Stimulated activated CD8-positive, alpha-beta memory T cell treated with anti-CD3 and anti-CD28 coated beads, Interleukin-7, amount 100 ng/mL, for 48 hours (primary cell): Measurements from ENCODE around the gene MRO.
"Not testable (repeated sequence)": the region's sequence is repeated elsewhere in the genome, so short reads cannot be mapped to it uniquely, and the experiment has no call there.

Experiments
- DNase-seq, 2 donors: peaks; one replicate each; pipeline ENCODE4 v3.0.0-alpha.2; 2020; ENCODE audit warnings: low read depth in 1 of 2; ENCODE audit errors: extremely low read depth in 1 of 2

MRO gene

DNA sequence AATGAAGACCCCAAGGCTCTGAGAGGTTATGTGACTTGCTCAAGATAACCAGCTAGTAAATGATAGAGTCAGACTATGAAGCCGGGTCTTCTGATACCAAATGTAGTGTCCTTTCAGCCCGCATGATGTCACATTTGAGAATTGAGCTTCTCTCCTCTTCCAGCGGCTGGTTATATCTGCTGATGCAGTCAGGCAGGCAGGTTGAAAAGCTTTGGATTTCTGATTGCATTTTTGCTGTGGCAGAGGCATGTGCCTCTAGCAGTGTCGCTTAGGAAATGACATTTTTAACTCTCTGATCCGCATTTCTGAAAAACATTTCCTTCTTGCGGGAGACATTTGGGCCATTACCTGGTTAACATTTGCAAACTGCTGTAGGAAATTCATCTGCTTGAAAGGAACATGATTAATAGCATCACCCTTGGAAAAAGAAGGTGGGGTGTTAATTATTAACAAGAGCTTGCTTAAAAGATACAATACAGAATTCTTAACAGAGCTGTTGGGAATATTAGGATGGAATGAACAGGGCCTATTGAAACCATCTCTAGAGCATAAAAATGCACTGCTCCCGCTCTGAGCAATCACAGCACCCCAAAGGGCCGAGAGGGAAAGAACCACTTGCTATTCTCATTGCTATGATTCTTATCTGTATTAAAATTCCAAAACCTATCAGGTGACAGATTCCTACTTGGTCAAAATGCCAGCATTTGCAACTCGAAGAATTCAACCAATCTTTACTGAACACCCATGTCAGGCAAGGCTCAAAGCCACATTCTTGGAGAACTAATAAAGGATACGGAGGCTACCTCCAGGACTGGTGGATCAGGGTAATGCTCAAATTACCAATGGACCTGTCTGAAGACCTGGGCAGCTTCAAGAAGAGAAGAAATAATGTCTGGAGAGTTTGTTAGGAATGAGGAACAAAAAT is 25.9 kb downstream of the MRO start:
- DNase-seq: no peak

DNA sequence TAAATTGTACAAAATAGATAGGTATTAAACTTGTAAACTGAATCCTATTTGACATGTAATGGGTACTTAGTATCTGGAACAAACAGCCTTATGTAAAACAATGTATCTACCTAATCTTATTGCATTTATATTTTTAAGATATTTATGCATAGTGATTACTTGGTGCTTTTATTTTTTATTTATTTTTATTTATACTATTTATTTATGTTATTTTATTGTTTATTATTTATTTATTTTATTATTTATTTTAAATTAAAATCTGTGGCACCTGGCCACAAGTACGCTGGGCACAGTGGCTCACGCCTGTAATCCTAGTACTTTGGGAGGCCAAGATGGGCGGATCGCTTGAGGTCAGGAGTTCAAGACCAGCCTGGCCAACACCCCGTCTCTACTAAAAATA is 26.9 kb downstream of the MRO start:
- DNase-seq: no peak

DNA sequence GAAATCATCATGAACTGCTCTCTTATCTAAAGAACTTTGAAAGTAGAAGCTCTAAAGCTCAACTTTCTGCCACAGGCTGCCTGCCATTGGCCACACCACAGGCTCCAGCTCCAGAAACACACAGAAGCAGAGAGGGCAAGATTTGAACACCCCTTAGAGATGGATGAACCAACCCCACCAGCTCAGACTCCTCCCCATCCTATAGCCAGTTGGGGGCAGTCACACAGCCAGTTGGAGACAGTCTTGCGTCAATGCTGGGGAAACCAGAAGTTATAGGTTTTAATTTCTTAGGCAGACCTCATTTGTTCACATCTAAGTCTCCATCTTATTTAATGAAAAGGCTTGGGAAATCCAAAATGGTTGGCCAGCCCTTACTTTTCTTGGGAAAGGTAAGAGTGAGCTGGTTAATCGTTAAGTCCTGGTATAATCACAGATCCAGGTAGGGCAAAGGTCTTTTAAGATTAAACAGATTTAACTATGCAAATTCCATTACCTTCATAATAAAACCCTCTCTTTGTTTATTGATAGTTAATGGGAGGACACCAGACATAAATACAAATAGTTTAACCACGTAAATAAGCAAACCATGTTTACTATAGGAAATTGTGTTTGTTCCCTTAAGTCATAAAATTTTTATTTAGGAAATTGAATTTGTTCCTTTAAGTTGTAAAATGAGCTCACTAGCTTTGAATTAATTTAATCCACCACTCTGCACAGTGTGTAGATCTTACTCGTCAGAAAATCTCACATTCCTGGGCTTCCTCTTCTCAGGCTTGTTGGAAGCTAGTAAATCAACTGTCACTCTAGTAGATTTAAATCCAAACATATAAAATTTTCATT is 28.0 kb downstream of the MRO start:
- DNase-seq: no peak

DNA sequence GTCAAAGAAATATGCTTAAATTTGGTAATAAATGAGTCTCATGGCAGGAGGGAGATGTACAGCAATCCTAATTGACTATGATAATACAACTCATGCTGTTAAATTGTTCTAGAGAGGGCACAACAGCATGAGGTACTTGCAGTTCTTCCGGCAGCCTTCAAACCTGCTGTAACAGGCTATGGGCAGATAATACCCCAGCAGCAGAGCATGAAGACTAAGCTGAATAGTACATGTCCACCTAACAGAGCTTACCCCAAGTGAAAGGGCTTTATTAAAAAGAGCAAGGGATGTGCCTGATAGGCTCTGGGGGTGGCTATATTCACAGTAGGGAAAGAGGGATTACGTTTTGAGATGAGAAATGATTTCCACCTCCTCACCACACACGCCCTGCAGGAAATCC is 28.9 kb downstream of the MRO start:
- DNase-seq: no peak

DNA sequence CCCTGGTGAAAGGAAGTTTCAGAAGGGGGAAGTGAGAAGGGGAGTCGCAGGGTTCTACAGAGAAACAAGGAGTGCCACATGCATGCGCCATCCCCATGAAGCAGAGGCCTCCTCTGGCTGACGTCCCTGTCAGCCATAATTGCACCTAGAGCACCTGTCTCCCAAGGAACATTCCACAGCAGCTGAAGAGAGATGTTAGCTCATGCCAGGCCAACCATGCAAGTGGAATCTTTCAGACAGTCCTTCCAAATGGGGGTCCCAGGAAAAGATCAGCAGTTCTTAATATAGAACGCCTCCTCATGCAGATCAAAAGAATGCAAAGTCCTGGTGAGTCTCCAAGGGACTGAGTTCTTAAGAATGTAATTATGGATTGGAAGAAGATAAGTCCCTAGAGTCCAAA is 29.6 kb downstream of the MRO start:
- DNase-seq: no peak

DNA sequence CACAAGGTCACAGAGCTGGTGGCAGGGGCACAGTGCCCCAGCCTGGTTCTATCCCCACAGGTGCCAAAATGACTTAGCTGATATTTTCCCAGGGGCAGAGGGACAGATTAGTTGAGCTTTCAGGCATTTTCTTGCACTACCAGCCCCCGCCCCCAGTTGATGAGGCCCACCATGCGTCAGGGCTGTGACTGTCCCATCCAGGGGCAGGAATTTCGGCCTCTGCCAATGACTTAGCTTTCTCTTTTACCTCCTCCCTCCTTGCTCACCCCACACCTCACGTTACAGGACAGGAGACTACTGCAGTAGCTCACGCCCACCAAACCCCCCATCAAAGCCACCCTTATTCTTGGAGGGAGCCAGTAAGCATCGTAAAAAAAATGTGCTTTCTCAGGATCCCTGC is 31.5 kb downstream of the MRO start:
- no peak for DNase-seq

DNA sequence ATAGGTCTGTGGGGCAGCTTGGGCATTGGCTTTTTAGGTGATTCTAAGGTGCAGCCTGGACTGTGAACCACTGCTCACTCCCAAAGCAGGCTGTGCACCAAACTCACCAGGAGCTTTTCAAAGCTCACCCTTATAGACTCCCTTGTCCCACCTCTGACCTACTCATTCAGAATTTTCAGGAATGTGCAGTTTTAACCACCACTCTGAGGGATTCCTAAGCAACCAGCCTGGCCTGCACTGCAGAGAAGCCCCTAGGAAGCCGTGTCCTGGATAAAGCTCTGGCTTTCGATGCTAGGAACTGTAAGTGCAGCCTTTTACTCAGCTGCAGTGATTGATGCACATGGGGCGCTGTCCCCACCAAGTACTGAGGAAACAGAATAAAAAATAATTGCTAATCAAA is 33.0 kb downstream of the MRO start:
- DNase-seq: no peak

DNA sequence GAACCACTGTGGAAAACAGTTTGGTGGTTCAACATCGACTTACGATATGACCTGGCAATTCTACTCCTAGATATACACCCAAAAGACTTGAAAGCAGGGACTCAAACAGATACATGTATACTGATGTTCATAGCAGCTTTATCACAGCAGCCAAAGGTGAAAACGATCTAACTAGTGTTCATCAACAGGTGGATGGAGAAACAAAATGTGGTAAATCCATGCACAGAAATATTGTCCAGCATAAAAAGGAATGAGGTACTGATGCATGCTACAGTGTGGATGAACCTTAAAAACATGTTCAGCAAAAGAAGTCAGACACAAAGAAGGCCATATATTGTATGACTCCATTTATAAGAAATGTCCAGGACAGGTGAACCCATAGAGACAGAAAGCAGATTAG is 36.3 kb downstream of the MRO start:
- no peak for DNase-seq

DNA sequence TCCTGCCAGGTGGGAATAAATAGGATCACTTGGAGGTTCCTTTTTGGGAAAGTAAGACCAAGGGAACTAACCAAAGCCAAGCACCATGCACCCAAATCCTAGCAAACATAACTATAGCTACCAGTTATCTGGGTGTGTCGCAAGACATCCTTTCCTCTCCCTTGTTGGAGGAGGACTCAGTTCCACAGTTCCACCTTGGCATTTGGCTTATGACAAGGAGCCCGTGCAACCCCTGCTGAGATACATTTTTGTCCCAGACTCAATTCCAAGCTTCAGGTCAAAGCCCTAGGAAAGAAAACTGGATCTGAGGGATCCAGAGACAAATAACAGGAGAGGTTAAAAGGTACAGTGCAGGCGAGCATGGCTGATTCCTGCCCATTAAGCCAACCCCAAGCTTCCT is 40.8 kb downstream of the MRO start:
- not testable (repeated sequence) for DNase-seq

DNA sequence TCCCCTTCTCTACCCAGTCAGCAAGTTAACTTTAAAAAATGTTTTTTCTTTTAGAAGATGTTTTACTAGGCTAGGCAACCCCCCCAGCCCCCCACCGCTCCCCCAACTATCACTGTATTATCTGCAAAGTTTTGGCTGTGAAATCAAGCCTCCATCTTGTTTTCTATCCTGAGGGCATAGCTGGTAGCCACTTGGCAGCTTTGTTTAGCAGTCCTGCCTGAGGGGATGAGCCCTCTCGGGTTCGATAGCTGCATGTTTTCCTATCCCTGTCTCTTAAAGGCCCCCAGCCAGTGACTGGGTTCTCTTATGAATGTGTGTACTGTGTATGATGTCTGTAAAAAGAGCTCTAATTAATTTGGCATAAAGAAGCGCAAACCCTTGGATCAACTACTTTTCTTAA is 43.4 kb downstream of the MRO start:
- no peak for DNase-seq

DNA sequence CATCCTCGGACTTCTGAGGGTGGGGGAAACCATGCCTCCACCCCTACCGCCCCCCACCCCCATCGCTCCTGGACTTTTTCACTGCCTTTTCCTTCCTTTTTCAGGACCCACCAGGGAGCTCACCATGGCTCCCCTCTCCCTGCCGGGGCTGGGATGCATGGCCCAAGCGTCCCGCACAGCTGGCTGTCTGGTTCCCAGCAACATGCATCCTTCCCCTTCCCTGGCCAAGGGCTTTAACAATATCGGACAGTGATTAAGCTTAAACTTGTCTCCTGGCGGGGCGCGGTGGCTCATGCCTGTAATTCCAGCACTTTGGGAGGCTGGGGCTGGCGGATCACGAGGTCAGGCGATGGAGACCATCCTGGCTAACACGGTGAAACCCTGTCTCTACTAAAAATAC is 44.1 kb downstream of the MRO start:
- no peak for DNase-seq

DNA sequence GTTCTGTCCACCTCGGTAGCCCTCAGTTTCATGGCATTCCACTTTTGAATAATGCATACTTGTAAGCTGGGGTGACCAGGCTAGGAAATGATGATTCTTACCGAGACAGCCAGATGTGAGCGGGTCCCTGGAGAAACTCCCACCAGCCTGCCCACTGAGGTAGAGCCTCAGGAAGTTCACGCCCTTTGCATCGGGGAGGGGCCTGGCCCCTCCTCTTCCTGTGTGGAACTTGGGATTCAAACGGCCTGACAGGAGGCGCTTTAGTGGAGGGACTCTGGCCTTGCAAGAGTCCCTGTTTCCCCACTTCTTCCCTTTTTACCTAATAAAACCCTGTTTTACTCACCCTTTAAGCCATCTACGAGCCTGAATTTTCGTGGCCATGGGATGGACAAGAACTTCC is 44.6 kb downstream of the MRO start:
- no peak for DNase-seq

DNA sequence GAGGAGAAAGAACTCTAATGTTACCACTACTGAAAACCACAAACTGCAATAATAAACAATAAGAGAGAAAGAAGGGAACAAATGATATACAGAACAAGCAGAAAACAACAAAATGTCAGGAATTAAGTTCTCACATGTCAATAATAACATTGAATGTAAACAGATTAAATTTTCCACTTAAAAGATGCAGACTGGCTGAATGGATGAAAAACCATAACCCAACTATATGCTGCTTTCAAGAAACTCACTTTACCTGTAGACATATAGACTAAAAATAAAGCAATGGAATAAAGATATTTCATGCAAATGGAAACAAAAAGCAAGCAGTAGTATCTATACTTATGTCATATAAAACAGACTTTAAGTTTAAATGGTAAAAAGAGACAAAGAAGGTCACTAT is 50.4 kb downstream of the MRO start:
- no peak for DNase-seq

DNA sequence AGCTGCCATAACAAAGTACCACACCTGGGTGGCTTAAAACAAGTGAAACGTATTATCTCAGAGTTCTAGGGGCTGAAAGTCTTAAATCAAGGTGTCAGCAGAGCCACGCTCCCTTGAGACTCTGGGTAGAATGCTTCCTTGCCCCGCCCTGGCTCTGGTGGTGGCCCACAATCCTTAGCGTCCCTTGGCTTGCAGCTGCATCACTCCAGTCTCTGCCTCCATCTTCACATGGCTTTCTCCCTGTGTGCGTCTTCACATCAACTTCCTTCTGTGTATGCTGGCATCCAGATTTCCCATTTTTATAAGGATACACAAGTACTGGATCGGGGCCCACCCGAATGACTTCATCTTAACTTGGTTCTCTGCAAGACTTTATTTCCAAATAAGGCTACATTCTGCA is 62.5 kb downstream of the MRO start:
- DNase-seq: no peak

DNA sequence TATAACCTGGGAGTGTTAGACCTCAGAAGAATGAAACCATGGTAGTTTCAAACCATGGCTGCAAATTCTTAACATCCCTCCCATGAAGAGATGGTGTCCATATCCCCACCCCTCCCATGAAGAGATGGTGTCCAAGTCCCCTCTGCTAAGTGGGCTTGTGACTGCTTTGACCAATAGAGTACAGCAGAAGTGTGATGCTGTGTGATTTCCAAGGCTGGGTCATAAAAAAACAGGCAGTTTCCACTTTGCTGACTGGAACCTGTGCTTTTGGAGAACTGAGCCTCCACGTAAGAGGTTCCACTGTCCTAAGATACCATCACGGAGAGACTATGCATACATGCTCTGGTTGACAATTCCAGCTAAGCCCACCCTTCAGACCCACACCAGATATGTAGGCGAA is 65.5 kb downstream of the MRO start:
- DNase-seq: no peak

DNA sequence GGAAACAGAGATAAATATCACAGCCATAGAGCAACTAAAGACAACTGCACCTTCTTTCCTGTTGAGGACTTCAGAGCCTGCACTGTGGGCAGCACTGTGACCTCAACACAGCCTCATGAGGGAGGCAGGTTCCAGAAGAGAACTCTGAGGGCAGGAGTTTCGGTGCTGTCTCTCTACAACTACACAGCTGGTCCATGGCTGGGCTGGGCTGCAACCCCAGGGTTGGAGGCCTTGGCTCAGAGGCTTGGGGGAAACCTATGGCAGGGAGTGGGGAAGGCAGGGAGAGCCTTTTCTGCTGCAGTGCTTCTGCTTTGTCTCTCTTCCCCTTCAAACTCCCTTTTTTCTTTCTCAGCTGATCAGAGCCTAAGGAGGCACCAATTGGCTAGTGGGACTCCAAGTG is 66.5 kb downstream of the MRO start:
- no peak for DNase-seq

DNA sequence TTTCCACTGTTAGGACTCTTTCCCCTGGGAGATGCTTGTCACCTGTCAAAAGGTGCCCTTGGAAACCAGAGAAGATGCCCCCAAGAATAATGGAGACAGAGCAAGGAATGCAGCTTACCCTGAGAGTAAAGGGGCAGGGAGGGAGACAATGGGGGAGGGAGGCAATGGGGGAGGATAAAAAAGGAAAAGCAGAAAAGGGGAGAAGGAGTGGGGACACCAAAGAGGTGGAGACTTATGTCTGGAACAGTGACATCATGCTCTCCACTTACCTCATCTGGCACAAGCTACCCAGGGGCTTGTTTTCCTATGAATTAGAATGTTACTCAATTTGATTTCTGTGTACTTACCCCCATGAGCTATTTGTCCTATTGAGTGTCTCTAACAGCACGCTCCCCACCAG is 67.9 kb downstream of the MRO start:
- no peak for DNase-seq

DNA sequence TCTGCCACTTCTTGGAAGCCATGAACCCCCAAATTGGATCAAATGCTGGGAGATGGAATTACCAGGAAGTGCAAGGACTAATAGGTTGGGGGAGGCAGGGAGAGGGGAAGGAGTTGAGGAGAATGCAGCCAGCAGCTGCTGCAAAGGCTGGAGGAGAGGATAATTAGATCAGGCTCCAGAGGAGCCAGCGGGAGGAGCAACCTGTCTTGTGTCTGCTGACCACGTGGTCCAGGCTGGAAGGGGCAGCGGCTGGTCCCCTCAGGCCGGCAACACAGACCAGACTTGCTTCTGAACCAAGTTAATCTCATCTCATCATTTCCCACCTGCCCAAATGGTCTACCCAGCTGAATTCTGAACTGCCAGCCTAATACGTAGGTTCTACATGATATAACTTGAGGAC is 68.3 kb downstream of the MRO start:
- no peak for DNase-seq

DNA sequence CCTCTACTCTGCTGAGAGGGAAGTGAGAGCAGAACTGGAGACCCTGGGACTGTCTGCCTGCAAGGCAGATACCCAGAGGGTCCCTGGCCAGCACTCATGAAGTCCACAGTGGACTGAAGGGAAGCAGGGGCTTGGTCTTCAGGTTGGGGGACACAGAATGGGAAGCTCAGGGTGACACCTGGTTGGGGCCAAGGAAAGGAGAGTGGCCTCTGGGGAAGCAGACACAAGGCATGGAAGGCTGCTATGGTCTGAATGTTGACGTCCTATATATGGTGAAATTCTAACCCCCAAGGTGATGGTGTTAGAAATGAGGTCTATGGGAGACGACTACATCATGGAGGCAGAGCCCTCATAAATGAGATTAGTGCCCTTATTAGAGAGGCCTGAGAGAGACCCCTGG is 69.3 kb downstream of the MRO start:
- DNase-seq: no peak

DNA sequence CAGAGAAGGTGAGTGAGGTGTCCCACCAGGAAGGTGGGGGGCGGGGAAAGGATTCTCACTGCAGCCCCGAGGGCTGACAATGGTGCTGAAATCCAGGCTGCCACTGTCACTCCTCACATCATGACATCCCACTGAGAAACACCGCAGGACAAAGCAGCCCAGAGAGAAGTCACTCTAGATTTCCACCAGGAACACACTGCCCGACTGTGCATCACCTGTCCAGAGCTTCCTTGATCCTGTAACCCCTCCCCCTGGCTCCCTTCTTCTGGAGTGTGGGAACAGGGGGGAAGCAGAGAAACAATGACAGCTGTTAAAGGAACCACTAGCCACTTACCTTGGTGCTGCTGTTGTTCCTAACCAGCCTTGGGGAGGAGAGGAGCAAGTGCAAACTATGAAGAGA is 69.9 kb downstream of the MRO start:
- DNase-seq: no peak

DNA sequence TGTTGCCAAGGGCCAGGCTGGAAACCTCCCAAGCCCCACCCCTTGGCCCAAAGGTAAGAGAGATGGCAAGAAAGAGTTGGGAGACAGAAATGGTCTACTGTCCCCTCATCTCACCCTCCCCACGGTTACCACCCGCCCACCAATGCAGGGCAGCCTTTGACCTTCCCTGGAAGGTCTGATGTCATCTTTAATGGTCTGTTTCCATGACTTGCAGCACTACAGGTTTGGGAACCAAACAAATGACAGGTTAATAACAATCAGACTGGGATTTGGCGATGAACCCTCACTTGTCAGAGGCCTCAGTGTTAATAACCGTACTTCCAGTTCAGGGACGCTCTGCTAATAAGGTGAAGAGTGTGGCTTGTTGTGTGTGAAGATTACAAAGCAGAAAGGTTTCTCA is 70.4 kb downstream of the MRO start:
- DNase-seq: no peak
